NCI-H748 (cell line): ENCODE data around the gene TREML2.
"Not testable (repeated sequence)": the region's sequence is repeated elsewhere in the genome, so short reads cannot be mapped to it uniquely, and the experiment has no call there.

Experiments
- DNase-seq: peaks from one replicate; lab custom pipeline; 2025; ENCODE audit not compliant: unreplicated experiment; lab: John Stamatoyannopoulos, UW

TREML2 gene

DNA sequence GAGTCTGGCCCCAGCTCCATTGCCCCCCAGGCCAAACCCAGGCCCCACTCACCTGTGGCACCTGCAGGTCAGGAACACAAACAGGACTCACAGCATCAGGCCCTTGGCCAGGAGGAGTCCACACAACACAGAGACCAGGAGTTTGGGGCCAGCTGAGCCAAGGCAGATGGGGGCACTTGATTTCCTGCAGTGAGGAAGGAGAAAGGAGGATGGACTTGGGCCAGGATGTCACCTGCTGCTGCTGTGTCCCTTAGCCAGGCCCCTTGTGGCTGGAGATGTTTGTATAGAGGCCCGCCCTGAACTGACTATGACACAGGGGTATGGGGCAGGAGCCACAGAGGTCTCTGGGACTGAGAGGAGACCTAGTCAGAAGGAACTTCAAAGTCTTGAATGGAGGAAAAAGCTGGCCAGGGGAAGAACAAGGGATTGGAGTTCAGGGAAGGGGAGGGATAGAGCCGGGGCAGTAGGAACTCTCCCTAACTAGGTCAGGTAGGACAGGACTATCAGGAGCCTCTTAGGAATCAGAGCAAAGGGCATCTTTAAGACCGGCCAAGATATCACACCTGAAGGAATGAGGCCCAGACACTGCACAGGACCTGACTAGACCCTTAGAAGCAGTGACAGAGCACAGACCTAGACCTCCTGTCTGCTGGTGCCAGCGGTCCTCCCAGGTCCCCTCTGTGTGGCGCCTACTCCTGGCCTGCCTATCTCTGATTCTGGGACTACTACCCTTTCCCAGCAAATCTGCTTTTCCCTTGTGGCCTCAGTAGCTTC, 8.8 kb upstream of the TREML2 start:
- no peak for DNase-seq

DNA sequence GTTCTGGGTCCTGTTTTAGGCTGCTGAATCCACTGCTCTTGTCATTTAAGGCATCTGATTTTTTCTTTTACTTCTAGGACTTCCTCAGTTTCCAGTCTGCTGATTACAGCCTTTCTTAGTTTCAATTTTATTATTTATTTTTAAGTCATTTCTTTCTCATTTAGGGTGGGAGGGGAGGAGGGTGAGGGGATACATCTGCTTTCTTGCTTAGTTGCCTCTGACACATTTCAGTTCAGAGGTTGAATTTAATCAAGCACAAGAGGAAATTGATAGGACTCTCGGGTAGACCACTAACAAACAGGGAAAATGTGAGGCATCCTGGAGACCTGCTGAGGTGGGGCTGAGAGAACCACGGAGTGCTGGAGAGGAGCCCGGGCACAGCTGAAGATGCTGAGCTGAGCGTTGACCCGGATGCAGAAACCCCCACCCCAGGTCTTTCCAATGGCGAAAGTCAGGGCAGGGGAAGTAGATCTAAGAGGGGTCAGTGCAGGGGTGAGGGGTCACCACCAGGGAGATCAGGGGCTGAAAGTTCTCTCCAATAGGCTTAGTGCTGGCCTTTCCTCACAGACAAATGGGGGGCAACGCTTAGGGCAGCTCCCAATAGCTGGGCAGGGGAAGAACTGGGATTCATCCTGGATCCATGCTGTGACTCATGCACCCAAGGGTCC, 7.6 kb upstream of the TREML2 start:
- no peak for DNase-seq

DNA sequence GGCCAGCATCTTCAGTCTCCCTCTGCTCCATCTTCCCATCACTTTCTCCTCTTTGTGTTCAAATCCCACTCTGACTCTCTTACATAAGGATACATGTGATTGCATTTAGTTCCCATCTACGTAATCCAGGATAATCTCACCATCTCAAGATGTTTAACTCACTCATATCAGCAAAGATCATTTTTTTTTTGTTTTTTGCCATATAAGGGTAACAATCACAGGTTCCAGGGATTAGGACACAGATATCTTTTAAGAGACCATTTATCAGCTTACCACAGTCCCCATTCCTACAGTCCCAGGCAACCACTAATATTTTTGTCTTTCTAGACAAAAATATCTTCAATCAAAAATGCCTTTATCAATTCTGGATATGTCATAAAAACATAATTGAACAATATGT, 3.2 kb upstream of the TREML2 start:
- DNase-seq: no peak

DNA sequence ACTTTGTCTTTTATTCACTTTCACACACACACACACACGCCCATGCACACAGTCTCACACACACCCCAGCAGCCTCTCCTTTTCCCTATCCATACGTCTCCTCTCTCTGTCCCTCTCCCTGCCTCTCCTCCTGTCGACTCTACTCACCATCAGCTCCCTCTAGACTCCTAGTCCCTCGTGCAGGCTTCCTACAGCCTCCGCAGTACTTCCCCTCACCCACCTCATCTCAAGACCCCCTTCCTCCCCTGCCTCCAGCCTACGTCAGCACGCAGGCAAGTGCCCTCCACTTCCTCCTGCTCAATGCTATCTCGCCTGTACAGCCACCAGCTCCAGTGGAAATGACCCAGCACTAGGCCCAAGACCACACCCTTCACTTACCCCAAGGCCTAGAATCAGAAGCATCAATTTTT, 820 bp upstream of the TREML2 start:
- no peak for DNase-seq

DNA sequence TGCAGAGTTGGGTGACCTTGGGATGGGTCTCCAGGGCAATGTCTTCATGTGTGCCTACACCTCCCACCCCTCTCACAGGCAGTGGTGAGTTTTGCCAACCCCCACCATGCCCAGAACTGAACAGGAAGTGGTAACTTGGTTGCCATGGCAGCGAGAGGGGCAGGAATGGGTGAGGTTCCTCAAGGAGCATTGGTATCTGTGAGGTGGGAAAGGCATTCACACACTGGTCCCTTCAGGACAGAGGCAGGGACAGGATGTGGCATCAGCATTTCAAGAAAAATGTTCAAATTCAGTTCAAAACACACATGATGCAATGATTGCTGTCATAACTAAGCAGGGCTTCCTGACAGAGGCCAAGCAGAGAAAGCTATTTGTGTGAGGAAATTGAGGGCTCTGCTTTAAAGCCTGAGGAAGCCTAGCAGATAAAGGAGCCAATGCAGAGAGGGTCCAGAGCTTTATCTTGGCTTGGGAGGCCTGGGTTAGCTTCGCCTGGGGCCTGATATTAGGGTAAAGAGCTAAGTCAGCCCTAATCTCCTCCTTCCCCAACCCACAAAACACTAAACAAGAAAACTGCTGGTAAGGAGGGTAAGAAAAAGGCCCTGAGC, 551 bp downstream of the TREML2 start:
- no peak for DNase-seq

GRCh38 chr6:41199552-41200246, 1.2 kb downstream of the TREML2 start:
- no peak for DNase-seq

DNA sequence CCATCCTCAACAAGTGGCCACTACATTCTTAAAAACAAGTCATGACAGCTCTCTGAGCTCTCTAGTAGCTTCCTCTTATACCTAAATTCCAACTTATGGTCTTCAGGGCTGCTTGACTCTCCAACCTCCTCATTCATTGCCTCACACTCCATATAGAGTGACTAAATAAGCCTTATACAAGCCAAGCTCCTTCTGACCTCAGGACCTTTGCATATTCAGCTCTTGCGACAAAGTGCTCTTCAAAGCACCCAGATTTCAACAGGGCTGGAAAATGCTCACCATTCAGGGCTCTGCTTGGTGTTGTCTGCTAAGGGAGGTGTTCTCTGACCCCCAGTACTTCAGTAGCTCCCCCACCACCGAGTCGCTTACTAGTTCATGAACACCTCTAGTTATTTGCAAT, 3.7 kb downstream of the TREML2 start:
- DNase-seq: no peak

GRCh38 chr6:41194386-41194785, 6.6 kb downstream of the TREML2 start:
- DNase-seq: no peak

- no peak for DNase-seq
These were observed 7.1 kb downstream of the TREML2 start for GRCh38 chr6:41193884-41194283.

DNA sequence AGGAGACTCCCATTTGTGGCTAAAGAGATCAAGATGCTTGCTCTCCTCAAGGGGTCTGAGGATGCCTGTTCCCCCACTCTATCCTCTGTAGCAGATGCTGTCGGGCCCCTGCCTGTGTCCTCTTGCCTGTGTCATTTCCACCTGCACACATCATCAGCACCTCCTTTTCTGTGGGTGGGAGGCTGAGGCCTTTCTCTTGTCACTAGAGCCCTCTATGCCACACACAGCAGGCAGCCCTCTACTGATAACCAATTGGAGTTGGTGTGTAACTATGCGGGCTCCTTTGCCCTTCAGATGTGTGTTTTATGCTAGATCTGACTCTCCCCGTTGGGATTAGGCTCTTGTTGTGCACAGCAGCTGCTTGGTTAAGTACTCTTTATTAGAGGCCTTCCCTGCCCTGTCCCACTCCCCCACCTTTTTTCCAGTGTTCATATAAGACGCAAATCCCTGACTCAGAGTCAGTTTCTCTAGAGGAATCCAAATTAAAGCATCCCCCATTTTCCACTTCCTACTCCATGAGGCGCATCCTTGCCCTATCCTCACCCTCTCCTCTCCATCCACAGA, 7.7 kb downstream of the TREML2 start:
- no peak for DNase-seq

GRCh38 chr6:41191569-41191968, 9.4 kb downstream of the TREML2 start:
- no peak for DNase-seq

- DNase-seq: no peak
These were observed 10.2 kb downstream of the TREML2 start for GRCh38 chr6:41190791-41191190.

- DNase-seq: no peak
These were observed 11.0 kb downstream of the TREML2 start for GRCh38 chr6:41189967-41190366.

DNA sequence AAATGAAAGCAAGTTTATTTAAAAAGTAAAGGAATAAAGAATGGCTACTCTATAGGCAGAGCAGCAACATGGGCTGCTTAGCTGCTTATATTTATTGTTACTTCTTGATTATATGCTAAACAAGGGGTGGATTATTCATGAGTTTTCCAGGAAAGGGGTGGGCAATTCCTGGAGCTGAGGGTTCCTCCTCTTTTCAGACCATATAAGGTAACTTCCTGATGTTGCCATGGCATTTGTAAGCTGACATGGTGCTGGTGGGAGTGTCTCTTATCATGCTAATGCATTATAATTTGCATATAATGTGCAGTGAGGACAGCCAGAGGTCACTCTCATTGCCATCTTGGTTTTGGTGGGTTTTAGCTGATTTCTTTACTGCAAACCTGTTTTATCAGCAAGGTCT, 11.9 kb downstream of the TREML2 start:
- not testable (repeated sequence) for DNase-seq

- peak; percentile 56 for DNase-seq
These were observed 12.7 kb downstream of the TREML2 start for GRCh38 chr6:41187924-41188886.

- DNase-seq: no peak
These were observed 14.9 kb downstream of the TREML2 start for GRCh38 chr6:41186031-41186562.

- no peak for DNase-seq
These were observed 16.2 kb downstream of the TREML2 start for GRCh38 chr6:41184761-41185160.

DNA sequence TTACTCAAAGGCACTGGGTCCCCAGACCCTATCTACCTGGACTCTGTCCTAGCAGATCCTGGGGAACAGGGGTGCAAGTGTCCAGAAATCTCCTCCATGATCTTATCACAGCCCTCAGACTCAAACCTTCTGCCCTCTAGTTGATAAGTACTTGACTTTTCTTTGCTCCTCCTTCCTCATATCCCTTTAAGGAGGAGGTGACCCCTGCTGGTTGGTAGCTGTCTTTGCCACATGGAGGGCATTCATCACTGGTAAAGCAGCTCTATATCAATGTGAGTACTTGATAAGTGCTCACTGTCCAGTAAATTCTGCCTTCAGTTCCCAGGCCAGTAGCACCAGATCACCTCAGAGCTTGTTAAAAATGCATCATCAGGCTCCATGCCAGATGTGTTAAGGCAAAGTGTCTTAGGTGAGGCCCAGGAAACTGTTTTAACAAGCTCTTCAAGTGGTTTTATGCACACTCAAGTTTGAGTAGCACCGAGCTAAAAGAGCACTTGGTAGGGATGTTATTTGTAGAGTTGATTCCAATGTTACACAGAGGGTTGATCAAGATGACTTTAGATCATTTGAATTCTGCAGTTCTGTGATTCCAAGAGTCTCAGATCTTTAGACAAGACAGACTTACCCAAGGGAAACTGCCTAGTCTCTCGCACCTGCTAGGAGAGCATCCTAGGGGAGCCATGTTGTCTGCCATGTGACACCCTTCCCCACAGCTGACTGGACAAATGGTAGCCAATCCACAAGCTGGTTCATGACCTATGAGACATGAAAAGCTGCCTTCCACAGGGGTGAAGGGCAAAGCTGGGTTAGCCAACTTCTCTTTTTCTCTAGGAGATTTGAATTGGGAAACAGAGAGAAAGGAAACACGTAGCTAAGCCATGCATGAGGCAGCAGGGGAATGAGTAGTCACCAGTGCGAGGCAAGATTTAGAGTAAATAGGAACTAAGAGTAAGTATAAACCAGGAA, 18.6 kb downstream of the TREML2 start:
- DNase-seq: peak; percentile 50

- DNase-seq: no peak
These were observed 19.4 kb downstream of the TREML2 start for GRCh38 chr6:41181566-41181965.
